H1 (cell line): ENCODE data around the gene ENOX2.

Source experiments
- POLR2A ChIP-seq, 2 experiments: IDR thresholded peaks; 1 replicate in 1 of 2; 2 replicates in 1 of 2; pipeline ENCODE4 v1.6.1; 2011; ENCODE audit warnings: low read depth in 2 of 2, low read length in 2 of 2, mild to moderate bottlenecking in 2 of 2; ENCODE audit errors: control extremely low read depth in 1 of 2
- POLR2AphosphoS5 ChIP-seq: IDR thresholded peaks from 2 replicates; pipeline ENCODE4 v1.6.1; 2011; ENCODE audit warnings: low read depth, low read length
- SRF ChIP-seq: IDR thresholded peaks from 2 replicates; pipeline ENCODE4 v1.6.1; 2011; ENCODE audit warnings: mild to moderate bottlenecking, low read depth, low read length, moderate library complexity
- TBP ChIP-seq: IDR thresholded peaks from 2 replicates; pipeline ENCODE4 v1.6.1; 2011; ENCODE audit warnings: low read depth, low read length, improper control_type of control experiment
- TF ChIP-seq, protein P1 (sequence below): IDR thresholded peaks from 2 replicates; pipeline ENCODE4 v1.6.1; 2012; ENCODE audit warnings: low read length, inconsistent platforms
- TF ChIP-seq, protein P2 (sequence below), 3 experiments: IDR thresholded peaks; 1 replicate in 2 of 3; 2 replicates in 1 of 3; pipeline versions ENCODE4 v1.5.1 to v1.6.1; 2011; ENCODE audit warnings: low read length in 3 of 3, mild to moderate bottlenecking in 3 of 3, inconsistent platforms in 2 of 3, low read depth in 1 of 3, moderate library complexity in 1 of 3; ENCODE audit not compliant: insufficient read depth in 1 of 3; ENCODE audit errors: control extremely low read depth in 1 of 3

- TF ChIP-seq, protein P1, sequence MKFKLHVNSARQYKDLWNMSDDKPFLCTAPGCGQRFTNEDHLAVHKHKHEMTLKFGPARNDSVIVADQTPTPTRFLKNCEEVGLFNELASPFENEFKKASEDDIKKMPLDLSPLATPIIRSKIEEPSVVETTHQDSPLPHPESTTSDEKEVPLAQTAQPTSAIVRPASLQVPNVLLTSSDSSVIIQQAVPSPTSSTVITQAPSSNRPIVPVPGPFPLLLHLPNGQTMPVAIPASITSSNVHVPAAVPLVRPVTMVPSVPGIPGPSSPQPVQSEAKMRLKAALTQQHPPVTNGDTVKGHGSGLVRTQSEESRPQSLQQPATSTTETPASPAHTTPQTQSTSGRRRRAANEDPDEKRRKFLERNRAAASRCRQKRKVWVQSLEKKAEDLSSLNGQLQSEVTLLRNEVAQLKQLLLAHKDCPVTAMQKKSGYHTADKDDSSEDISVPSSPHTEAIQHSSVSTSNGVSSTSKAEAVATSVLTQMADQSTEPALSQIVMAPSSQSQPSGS: no peak
- TF ChIP-seq SRF (no peak), POLR2A (IDR thresholded peaks at IDR 0.05; ENCODE audit: control extremely low read depth in 1 of 2, low read depth in 2 of 2, low read length in 2 of 2) (no peak), POLR2AphosphoS5 (no peak), TBP (no peak)
- TF ChIP-seq, protein P2, sequence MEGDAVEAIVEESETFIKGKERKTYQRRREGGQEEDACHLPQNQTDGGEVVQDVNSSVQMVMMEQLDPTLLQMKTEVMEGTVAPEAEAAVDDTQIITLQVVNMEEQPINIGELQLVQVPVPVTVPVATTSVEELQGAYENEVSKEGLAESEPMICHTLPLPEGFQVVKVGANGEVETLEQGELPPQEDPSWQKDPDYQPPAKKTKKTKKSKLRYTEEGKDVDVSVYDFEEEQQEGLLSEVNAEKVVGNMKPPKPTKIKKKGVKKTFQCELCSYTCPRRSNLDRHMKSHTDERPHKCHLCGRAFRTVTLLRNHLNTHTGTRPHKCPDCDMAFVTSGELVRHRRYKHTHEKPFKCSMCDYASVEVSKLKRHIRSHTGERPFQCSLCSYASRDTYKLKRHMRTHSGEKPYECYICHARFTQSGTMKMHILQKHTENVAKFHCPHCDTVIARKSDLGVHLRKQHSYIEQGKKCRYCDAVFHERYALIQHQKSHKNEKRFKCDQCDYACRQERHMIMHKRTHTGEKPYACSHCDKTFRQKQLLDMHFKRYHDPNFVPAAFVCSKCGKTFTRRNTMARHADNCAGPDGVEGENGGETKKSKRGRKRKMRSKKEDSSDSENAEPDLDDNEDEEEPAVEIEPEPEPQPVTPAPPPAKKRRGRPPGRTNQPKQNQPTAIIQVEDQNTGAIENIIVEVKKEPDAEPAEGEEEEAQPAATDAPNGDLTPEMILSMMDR (IDR thresholded peaks at IDR 0.05; ENCODE audit: control extremely low read depth in 1 of 3, insufficient read depth in 1 of 3, low read depth in 1 of 3, low read length in 3 of 3): no peak
These were observed 68.9 kb downstream of the ENOX2 start for GRCh38 chrX:130834149-130834548.
